HepG2 (cell line): ENCODE measurements around the gene BEST2.

Experiments used
- BCLAF1 ChIP-seq: fragments of 450-650 bp; IDR thresholded peaks from 2 replicates; pipeline ENCODE4 v1.6.1; 2017; ENCODE audit warnings: mild to moderate bottlenecking
- EZH2 ChIP-seq: conservative IDR thresholded peaks from 2 replicates; pipeline ENCODE4 v1.6.1; 2012; ENCODE audit warnings: mild to moderate bottlenecking, low read depth, low read length, moderate library complexity
- ZBTB3 ChIP-seq: sonication (generic); formaldehyde crosslinking; IDR thresholded peaks from 2 replicates; pipeline ENCODE4 v1.4.0; 2020; ENCODE audit warnings: low read depth, mild to moderate bottlenecking, moderate library complexity, missing genetic modification reagents, borderline replicate concordance

GRCh38 chr19:12766051-12766521 lies 14.5 kb downstream of the BEST2 start:
- TF ChIP-seq EZH2: no peak
- no peak for TF ChIP-seq BCLAF1
- no peak for TF ChIP-seq ZBTB3 (CRISPR knock-in tag)
